Brain microvascular endothelial cell (primary cell): ENCODE measurements around the gene STXBP5.

Source experiments
- DNase-seq: peaks from one replicate; pipeline ENCODE4 v3.0.0-alpha.2; 2020
- H3K27ac ChIP-seq: fragments of 250-450 bp; sonication (Bioruptor Pico); 2 replicates; pipeline ENCODE4 v1.5.1; 2020; ENCODE audit warnings: mild to moderate bottlenecking, moderate library complexity
- H3K27me3 ChIP-seq: fragments of 250-450 bp; sonication (Bioruptor Pico); replicated peaks from 2 replicates; pipeline ENCODE4 v1.5.1; 2020; ENCODE audit warnings: mild to moderate bottlenecking
- H3K36me3 ChIP-seq: fragments of 250-450 bp; sonication (Bioruptor Pico); replicated peaks from 2 replicates; pipeline ENCODE4 v1.5.1; 2020; ENCODE audit warnings: mild to moderate bottlenecking
- H3K4me3 ChIP-seq: 2 replicates; pipeline ENCODE4 v1.5.1; 2011; ENCODE audit warnings: low read depth, mild to moderate bottlenecking, control low read depth, low read length, moderate library complexity
- in situ Hi-C: cut with HindIII; loops from 2 replicates; pipeline ENCODE4 v1.10.0; 2017; ENCODE audit warnings: low sequenced_read_pairs, low pct_ligation_motif_present
- TF ChIP-seq, protein P1 (sequence below): IDR thresholded peaks from 2 replicates; pipeline ENCODE4 v1.5.1; 2011; ENCODE audit warnings: low read depth, mild to moderate bottlenecking, moderate library complexity, low read length, control low read depth, inconsistent platforms; ENCODE audit errors: missing control alignments

The STXBP5 gene

DNA sequence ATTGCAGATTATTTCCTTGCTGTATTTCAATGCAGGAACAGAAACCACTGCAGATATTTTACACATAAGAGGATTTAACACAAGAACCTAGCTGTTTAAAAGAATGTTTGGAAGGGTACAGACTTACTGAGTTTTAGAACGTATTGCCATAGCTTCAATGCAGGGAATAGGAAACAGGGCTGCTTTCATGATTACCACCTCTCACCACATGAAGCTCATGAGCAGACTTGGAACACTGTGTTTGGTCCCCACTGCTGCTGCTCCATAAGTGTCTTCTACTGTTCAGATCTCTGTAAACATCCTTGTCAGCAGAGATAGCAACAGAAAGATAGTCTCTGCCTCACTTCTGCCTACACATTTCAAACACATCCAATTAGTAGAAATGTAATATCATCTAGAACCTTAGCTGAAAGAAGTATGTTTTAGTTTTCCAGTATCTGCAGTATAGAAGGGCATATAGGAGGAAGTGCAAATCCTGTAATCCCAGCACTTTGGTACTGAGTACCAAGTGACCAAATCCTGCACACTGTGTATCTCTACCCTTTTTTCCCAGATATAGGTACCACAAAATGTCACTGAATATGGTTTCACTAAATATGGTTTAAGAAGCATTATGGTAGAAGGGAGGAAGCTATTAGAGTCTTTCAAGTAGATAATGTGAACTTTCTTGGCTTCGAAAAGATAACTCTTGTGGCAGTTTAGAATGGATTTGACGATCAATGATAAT is 51.9 kb downstream of the STXBP5 start:
- TF ChIP-seq, protein P1, sequence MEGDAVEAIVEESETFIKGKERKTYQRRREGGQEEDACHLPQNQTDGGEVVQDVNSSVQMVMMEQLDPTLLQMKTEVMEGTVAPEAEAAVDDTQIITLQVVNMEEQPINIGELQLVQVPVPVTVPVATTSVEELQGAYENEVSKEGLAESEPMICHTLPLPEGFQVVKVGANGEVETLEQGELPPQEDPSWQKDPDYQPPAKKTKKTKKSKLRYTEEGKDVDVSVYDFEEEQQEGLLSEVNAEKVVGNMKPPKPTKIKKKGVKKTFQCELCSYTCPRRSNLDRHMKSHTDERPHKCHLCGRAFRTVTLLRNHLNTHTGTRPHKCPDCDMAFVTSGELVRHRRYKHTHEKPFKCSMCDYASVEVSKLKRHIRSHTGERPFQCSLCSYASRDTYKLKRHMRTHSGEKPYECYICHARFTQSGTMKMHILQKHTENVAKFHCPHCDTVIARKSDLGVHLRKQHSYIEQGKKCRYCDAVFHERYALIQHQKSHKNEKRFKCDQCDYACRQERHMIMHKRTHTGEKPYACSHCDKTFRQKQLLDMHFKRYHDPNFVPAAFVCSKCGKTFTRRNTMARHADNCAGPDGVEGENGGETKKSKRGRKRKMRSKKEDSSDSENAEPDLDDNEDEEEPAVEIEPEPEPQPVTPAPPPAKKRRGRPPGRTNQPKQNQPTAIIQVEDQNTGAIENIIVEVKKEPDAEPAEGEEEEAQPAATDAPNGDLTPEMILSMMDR = no peak
- in situ Hi-C loops = no loop called here
- no peak overlapping the region for H3K4me3 ChIP-seq
- no peaks in the 10 kb centered on the region for H3K27me3 ChIP-seq
- peaks cover 21% of the 10 kb centered on the region for H3K36me3 ChIP-seq
- no peak for DNase-seq
- H3K27ac ChIP-seq = no peak overlapping the region

DNA sequence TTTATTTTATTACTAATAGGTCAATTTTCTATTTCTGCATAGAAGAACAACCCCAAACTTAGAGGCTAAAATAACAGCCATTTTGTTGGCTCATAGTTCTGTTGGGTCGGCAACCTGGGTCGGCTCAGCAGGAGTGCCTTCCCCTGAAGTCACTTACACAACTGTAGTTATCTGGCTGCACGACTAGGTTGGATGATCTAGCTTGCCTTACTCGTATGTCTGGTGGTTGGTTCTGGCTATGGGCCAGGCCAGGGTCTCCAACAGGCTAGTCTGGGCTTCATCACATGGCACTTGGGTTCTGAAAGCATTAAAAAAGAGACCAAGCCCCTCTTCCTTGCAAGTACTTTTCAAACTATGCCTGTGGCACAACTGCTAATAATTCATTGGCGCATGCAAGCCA is 53.5 kb downstream of the STXBP5 start:
- no peaks in the 10 kb centered on the region for H3K27me3 ChIP-seq

DNA sequence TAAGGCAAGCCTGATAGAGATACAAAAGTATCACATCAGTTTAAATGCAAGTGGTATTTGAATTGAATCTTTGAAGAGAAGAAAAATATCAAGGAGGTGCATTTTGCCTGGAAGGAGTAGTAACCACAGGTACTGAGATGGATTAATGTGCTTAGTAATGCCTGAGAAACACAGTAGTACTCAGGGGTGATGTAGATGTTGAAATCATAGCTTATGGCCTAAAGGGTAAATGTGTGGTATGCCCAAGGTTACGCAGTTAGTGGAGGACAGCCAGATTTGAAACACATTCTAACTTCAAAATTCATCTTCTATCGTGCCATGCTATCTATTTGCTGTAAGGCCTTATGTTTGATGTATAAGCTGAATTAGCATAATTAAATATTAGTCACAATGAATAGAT is 55.9 kb downstream of the STXBP5 start:
- Histone ChIP-seq H3K27me3 (no peaks in the 10 kb centered on the region), H3K36me3 (peaks cover 2% of the 10 kb centered on the region), H3K4me3 (no peak overlapping the region), H3K27ac (no peak overlapping the region)
- TF ChIP-seq, protein P1 = no peak
- in situ Hi-C loops = no loop called here
- DNase-seq = no peak

More for the DNA sequence above, 53.5 kb downstream of the STXBP5 start:
- in situ Hi-C loops = no loop called here
- DNase-seq = no peak
- H3K27ac ChIP-seq = no peak overlapping the region
- TF ChIP-seq, protein P1 = no peak
- peaks cover 4% of the 10 kb centered on the region for H3K36me3 ChIP-seq
- no peak overlapping the region for H3K4me3 ChIP-seq

DNA sequence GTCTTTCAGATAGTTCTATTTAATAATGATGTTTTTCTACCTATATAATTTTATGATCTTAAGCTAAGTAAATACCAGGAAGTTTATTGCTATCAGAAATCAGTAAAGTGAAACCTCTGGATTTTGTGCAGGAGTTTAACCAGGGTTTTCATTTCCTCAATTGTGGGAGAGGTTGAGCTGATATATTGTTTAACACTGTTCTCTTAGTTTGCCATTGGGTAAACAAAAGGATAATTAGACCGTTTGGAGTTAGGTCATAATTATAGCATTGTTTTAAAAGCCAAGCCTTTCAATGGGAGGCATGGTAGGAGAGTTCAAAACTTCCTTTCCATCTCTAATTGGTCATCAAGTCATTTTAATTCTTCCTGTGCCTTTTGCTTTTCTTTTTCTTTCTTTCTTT is 58.7 kb downstream of the STXBP5 start:
- TF ChIP-seq, protein P1 = no peak
- in situ Hi-C loops = no loop called here
- Histone ChIP-seq H3K36me3 (peaks cover 2% of the 10 kb centered on the region), H3K4me3 (no peak overlapping the region), H3K27me3 (no peaks in the 10 kb centered on the region), H3K27ac (no peak overlapping the region)
- no peak for DNase-seq

DNA sequence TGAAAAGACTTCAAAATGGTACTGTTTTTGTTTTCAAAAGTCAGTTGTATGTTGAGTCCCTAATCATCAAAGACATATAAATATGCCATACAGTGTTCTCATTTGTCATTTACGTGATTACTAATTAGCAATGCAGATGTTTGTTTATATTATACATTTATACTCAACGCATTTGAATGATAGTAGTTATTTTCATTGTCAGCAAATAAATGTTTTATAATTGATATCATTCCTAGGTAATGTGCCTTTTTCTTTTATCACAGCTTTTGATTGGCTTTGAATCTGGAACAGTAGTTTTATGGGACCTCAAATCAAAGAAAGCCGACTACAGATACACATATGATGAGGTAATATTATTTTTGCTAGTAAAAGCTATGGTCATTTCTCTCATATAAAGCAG is 62.6 kb downstream of the STXBP5 start:
- Histone ChIP-seq H3K36me3 (no peaks in the 10 kb centered on the region), H3K4me3 (no peak overlapping the region), H3K27ac (no peak overlapping the region), H3K27me3 (no peaks in the 10 kb centered on the region)
- DNase-seq = no peak
- TF ChIP-seq, protein P1 = no peak
- in situ Hi-C loops = no loop called here

DNA sequence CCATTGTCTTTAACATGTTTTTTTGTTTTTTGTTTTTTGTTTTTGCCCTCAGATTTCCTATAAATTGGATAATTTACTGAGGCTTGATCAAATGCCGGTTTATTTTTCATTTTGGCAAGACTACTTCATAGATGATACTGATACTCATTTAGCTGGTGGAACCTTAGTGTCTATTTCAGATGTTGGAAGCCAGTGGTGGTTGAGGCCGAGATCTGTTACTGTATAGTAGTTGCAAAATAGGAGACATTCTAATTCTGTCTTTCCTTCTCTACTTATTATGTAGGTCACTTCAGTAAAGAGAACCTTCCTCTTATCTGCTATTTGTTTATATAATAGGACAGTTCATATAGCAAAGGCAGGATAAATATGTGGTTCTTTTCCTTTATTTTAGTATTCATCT is 63.4 kb downstream of the STXBP5 start:
- Histone ChIP-seq H3K36me3 (no peaks in the 10 kb centered on the region), H3K4me3 (no peak overlapping the region), H3K27me3 (no peaks in the 10 kb centered on the region), H3K27ac (no peak overlapping the region)
- TF ChIP-seq, protein P1 = no peak
- DNase-seq = no peak
- in situ Hi-C loops = no loop called here
